SK-N-SH treated with all-trans-retinoic acid at 6 μM for 48 hours (cell line): Measurements from ENCODE around the gene CD86.

ENCODE experiments used
- ATAC-seq: fragments of 200-7000 bp; cut with Tn5 transposase; 3 replicates; pipeline ENCODE4 v1.9.1; 2020; ENCODE audit warnings: mild to moderate bottlenecking, moderate library complexity
- ARNTL ChIP-seq: fragments of 450-650 bp; formaldehyde crosslinking; IDR thresholded peaks from 2 replicates; pipeline ENCODE4 v1.5.0; 2020; ENCODE audit warnings: low read depth, mild to moderate bottlenecking, moderate library complexity, borderline replicate concordance
- BACH2 ChIP-seq: fragments of 250-450 bp; sonication (Bioruptor Pico); IDR thresholded peaks from 2 replicates; pipeline ENCODE4 v1.9.0; 2021; ENCODE audit warnings: mild to moderate bottlenecking, borderline replicate concordance
- CREB5 ChIP-seq: fragments of 250-450 bp; sonication (Bioruptor Pico); IDR thresholded peaks from 2 replicates; pipeline ENCODE4 v1.5.1; 2020; ENCODE audit warnings: low read depth, mild to moderate bottlenecking, moderate library complexity
- CSDC2 ChIP-seq: fragments of 250-450 bp; sonication (Bioruptor Pico); IDR thresholded peaks from 2 replicates; pipeline ENCODE4 v1.5.0; 2020; ENCODE audit warnings: mild to moderate bottlenecking, moderate library complexity
- CSRNP3 ChIP-seq: fragments of 250-450 bp; sonication (Bioruptor Pico); IDR thresholded peaks from 2 replicates; pipeline ENCODE4 v1.5.1; 2021; ENCODE audit warnings: mild to moderate bottlenecking, moderate library complexity
- ESRRG ChIP-seq: fragments of 250-450 bp; sonication (Bioruptor Pico); IDR thresholded peaks from 2 replicates; pipeline ENCODE4 v1.6.1; 2021; ENCODE audit warnings: mild to moderate bottlenecking
- GLIS3 ChIP-seq: fragments of 250-450 bp; sonication (Bioruptor Pico); IDR thresholded peaks from 2 replicates; pipeline ENCODE4 v1.5.0; 2020; ENCODE audit warnings: mild to moderate bottlenecking, moderate library complexity
- ISL1 ChIP-seq: fragments of 250-450 bp; sonication (Bioruptor Pico); IDR thresholded peaks from 2 replicates; pipeline ENCODE4 v2.1.2; 2022; ENCODE audit warnings: mild to moderate bottlenecking, moderate library complexity
- OSR1 ChIP-seq: fragments of 250-450 bp; sonication (Bioruptor Pico); IDR thresholded peaks from 2 replicates; pipeline ENCODE4 v1.8.0; 2022; ENCODE audit warnings: moderate library complexity, mild to moderate bottlenecking, inconsistent platforms
- PATZ1 ChIP-seq: fragments of 250-450 bp; sonication (Bioruptor Pico); IDR thresholded peaks from 2 replicates; pipeline ENCODE4 v1.8.0; 2020; ENCODE audit warnings: mild to moderate bottlenecking, moderate library complexity, borderline replicate concordance
- POU6F1 ChIP-seq: fragments of 250-450 bp; sonication (Bioruptor Pico); IDR thresholded peaks from 2 replicates; pipeline ENCODE4 v1.8.0; 2021; ENCODE audit warnings: low read depth, mild to moderate bottlenecking, moderate library complexity, borderline replicate concordance
- PPARA ChIP-seq: fragments of 250-450 bp; sonication (Bioruptor Pico); IDR thresholded peaks from 2 replicates; pipeline ENCODE4 v1.5.0; 2020; ENCODE audit warnings: mild to moderate bottlenecking, borderline replicate concordance
- RARB ChIP-seq: fragments of 250-450 bp; sonication (Bioruptor Pico); IDR thresholded peaks from 2 replicates; pipeline ENCODE4 v1.8.0; 2021; ENCODE audit warnings: mild to moderate bottlenecking, moderate library complexity
- SNAI2 ChIP-seq: fragments of 250-450 bp; sonication (Bioruptor Pico); IDR thresholded peaks from 2 replicates; pipeline ENCODE4 v1.5.0; 2020; ENCODE audit warnings: mild to moderate bottlenecking, moderate library complexity
- TCF4 ChIP-seq: fragments of 250-450 bp; sonication (Bioruptor Pico); IDR thresholded peaks from 2 replicates; pipeline ENCODE4 v1.8.0; 2021; ENCODE audit warnings: mild to moderate bottlenecking, moderate library complexity, borderline replicate concordance
- TOX ChIP-seq: fragments of 250-450 bp; sonication (Bioruptor Pico); IDR thresholded peaks from 2 replicates; pipeline ENCODE4 v1.8.0; 2021; ENCODE audit warnings: mild to moderate bottlenecking, moderate library complexity, borderline replicate concordance
- TSHZ2 ChIP-seq: fragments of 250-450 bp; sonication (Bioruptor Pico); IDR thresholded peaks from 2 replicates; pipeline ENCODE4 v1.5.0; 2020; ENCODE audit warnings: mild to moderate bottlenecking, moderate library complexity
- ZC3H10 ChIP-seq: fragments of 250-450 bp; sonication (Bioruptor Pico); IDR thresholded peaks from 2 replicates; pipeline ENCODE4 v1.5.1; 2021; ENCODE audit warnings: mild to moderate bottlenecking, moderate library complexity
- ZFP3 ChIP-seq: fragments of 250-450 bp; sonication (Bioruptor Pico); IDR thresholded peaks from 2 replicates; pipeline ENCODE4 v1.5.0; 2020; ENCODE audit warnings: mild to moderate bottlenecking, moderate library complexity
- ZNF565 ChIP-seq: fragments of 450-650 bp; formaldehyde crosslinking; conservative IDR thresholded peaks from 2 replicates; pipeline ENCODE4 v1.5.0; 2020; ENCODE audit warnings: low read depth, mild to moderate bottlenecking, moderate library complexity
- ZNF70 ChIP-seq: fragments of 450-650 bp; formaldehyde crosslinking; IDR thresholded peaks from 2 replicates; pipeline ENCODE4 v1.5.0; 2020; ENCODE audit warnings: mild to moderate bottlenecking, moderate library complexity
- ZNF8 ChIP-seq: fragments of 450-650 bp; formaldehyde crosslinking; IDR thresholded peaks from 2 replicates; pipeline ENCODE4 v1.5.0; 2020; ENCODE audit warnings: mild to moderate bottlenecking, moderate library complexity

Gene CD86

GRCh38 chr3:122063908-122064307 lies 8.7 kb downstream of the CD86 start:
- ATAC-seq, result no peak
- no peak for TF ChIP-seq BACH2
- TF ChIP-seq ZNF70 (CRISPR knock-in tag), result no peak
- TF ChIP-seq TSHZ2 (CRISPR knock-in tag), result no peak
- no peak for TF ChIP-seq OSR1 (CRISPR knock-in tag)
- no peak for TF ChIP-seq ESRRG (CRISPR knock-in tag)
- TF ChIP-seq TCF4 (CRISPR knock-in tag), result no peak
- no peak for TF ChIP-seq POU6F1 (CRISPR knock-in tag)
- no peak for TF ChIP-seq CSDC2
- TF ChIP-seq ZC3H10, result no peak
- TF ChIP-seq ZNF8 (CRISPR knock-in tag), result no peak
- TF ChIP-seq GLIS3, result no peak
- no peak for TF ChIP-seq ARNTL (CRISPR knock-in tag)
- no peak for TF ChIP-seq CREB5 (CRISPR knock-in tag)
- TF ChIP-seq ISL1 (CRISPR knock-in tag), result no peak
- TF ChIP-seq CSRNP3, result no peak
- TF ChIP-seq PATZ1, result no peak
- no peak for TF ChIP-seq SNAI2 (CRISPR knock-in tag)
- no peak for TF ChIP-seq TOX (CRISPR knock-in tag)

GRCh38 chr3:122064326-122064725 lies 9.2 kb downstream of the CD86 start:
- TF ChIP-seq CSRNP3 (no peak), ZC3H10 (no peak), TCF4 (CRISPR knock-in tag) (no peak), ZNF565 (CRISPR knock-in tag) (no peak), TOX (CRISPR knock-in tag) (no peak), GLIS3 (no peak), PPARA (CRISPR knock-in tag) (no peak), ZNF8 (CRISPR knock-in tag) (no peak), ARNTL (CRISPR knock-in tag) (no peak), ESRRG (CRISPR knock-in tag) (no peak), CREB5 (CRISPR knock-in tag) (no peak), RARB (CRISPR knock-in tag) (no peak), POU6F1 (CRISPR knock-in tag) (no peak), SNAI2 (CRISPR knock-in tag) (no peak), OSR1 (CRISPR knock-in tag) (no peak), CSDC2 (no peak), BACH2 (no peak), ISL1 (CRISPR knock-in tag) (no peak), TSHZ2 (CRISPR knock-in tag) (no peak), ZFP3 (CRISPR knock-in tag) (no peak)

More at GRCh38 chr3:122064326-122064725, 9.2 kb downstream of the CD86 start:
- ATAC-seq, result no peak
